IMR-90 (cell line): ENCODE measurements around the gene GTF2A1L. TPM values are rescaled to one million over a fixed set of nuclear protein-coding genes. Genes with fewer than 3 reads are reported as not detected.

ENCODE experiments used
- ATAC-seq: fragments of 200-7000 bp; cut with Tn5 transposase; 2 replicates; pipeline ENCODE4 v1.9.1; 2020; ENCODE audit warnings: low read depth, mild to moderate bottlenecking, moderate library complexity
- BruUV-seq: library from RNA; stranded (reverse); fragments of 400-500 nt; replicated peaks from 2 replicates; lab custom pipeline; 2021; lab: Mats Ljungman, UMichigan
- CTCF ChIA-PET: fragments of 300-600 bp; formaldehyde crosslinking; extraction: SDS; loops from one replicate; lab custom pipeline; 2021; ENCODE audit warnings: antibody characterized with exemption; lab: Yijun Ruan, JAX
- POLR2A ChIA-PET: fragments of 300-600 bp; sonication (Branson Sonifier 250); formaldehyde crosslinking; loops from one replicate; lab custom pipeline; 2022; ENCODE audit warnings: antibody characterized with exemption; ENCODE audit not compliant: unreplicated experiment; lab: Charles Lee
- DNase-seq: peaks from one replicate; pipeline ENCODE4 v3.0.0; 2013
- H2AFZ ChIP-seq: replicated peaks from 2 replicates; pipeline ENCODE3; 2013; ENCODE audit warnings: low read length, mild to moderate bottlenecking; ENCODE audit not compliant: poor library complexity
- H2AK5ac ChIP-seq: 2 replicates; pipeline ENCODE4 v1.6.1; 2013; ENCODE audit warnings: low read depth, low read length, inconsistent platforms
- H2AK9ac ChIP-seq: replicated peaks from 2 replicates; pipeline ENCODE3; 2013; ENCODE audit warnings: mild to moderate bottlenecking, low read depth, low read length, moderate library complexity; ENCODE audit not compliant: poor library complexity
- H2BK120ac ChIP-seq: 2 replicates; pipeline ENCODE4 v1.6.1; 2013; ENCODE audit warnings: low read depth, low read length, inconsistent platforms
- H2BK15ac ChIP-seq: 3 replicates; pipeline ENCODE4 v1.6.1; 2013; ENCODE audit warnings: low read depth, low read length, inconsistent platforms
- H2BK20ac ChIP-seq: 2 replicates; pipeline ENCODE4 v1.6.1; 2013; ENCODE audit warnings: low read depth, mild to moderate bottlenecking, inconsistent platforms, low read length, moderate library complexity
- H2BK5ac ChIP-seq: 2 replicates; pipeline ENCODE4 v1.6.1; 2013; ENCODE audit warnings: mild to moderate bottlenecking, low read depth, low read length, inconsistent platforms; ENCODE audit not compliant: poor library complexity, severe bottlenecking
- H3K14ac ChIP-seq: replicated peaks from 2 replicates; pipeline ENCODE4 v1.6.1; 2013; ENCODE audit warnings: low read depth, low read length, inconsistent platforms
- H3K18ac ChIP-seq: 2 replicates; pipeline ENCODE4 v1.6.1; 2013; ENCODE audit warnings: low read depth, low read length, control low read depth
- H3K23ac ChIP-seq: 2 replicates; pipeline ENCODE4 v1.6.1; 2013; ENCODE audit warnings: low read depth, low read length, inconsistent platforms
- H3K27ac ChIP-seq: 2 replicates; pipeline ENCODE4 v1.5.1; 2013; ENCODE audit warnings: mild to moderate bottlenecking, control low read depth, low read length; ENCODE audit not compliant: insufficient read depth
- H3K27me3 ChIP-seq: 2 replicates; pipeline ENCODE4 v1.6.1; 2013; ENCODE audit warnings: low read length; ENCODE audit not compliant: control insufficient read depth, insufficient read depth
- H3K36me3 ChIP-seq: 2 replicates; pipeline ENCODE4 v1.6.1; 2013; ENCODE audit warnings: low read length, mixed read lengths; ENCODE audit not compliant: control insufficient read depth, insufficient read depth
- H3K4ac ChIP-seq: 2 replicates; pipeline ENCODE4 v1.6.1; 2013; ENCODE audit warnings: low read depth, low read length, inconsistent platforms
- H3K4me1 ChIP-seq: 2 replicates; pipeline ENCODE4 v1.6.1; 2013; ENCODE audit warnings: low read length, mixed read lengths; ENCODE audit not compliant: control insufficient read depth, insufficient read depth
- H3K4me2 ChIP-seq: 2 replicates; pipeline ENCODE4 v1.6.1; 2013; ENCODE audit warnings: low read depth, mild to moderate bottlenecking, control low read depth, low read length, moderate library complexity
- H3K4me3 ChIP-seq: 2 replicates; pipeline ENCODE4 v1.5.1; 2013; ENCODE audit warnings: low read depth, mild to moderate bottlenecking, control low read depth, low read length, moderate library complexity; ENCODE audit not compliant: insufficient read depth
- H3K56ac ChIP-seq: 2 replicates; pipeline ENCODE4 v1.6.1; 2013; ENCODE audit warnings: low read length, inconsistent platforms; ENCODE audit not compliant: insufficient read depth; ENCODE audit errors: extremely low read depth
- H3K79me1 ChIP-seq, 2 experiments: 2 replicates each; pipeline ENCODE4 v1.6.1; 2013; ENCODE audit warnings: low read length in 2 of 2, inconsistent platforms in 1 of 2, low read depth in 1 of 2
- H3K9ac ChIP-seq: 2 replicates; pipeline ENCODE4 v1.6.1; 2013; ENCODE audit warnings: low read depth, low read length, control low read depth
- H3K9me1 ChIP-seq: 2 replicates; pipeline ENCODE4 v1.6.1; 2013; ENCODE audit warnings: low read length, inconsistent platforms; ENCODE audit not compliant: insufficient read depth
- H3K9me3 ChIP-seq: 2 replicates; pipeline ENCODE4 v1.6.1; 2013; ENCODE audit warnings: low read length; ENCODE audit not compliant: control insufficient read depth, insufficient read depth
- H4K20me1 ChIP-seq: 2 replicates; pipeline ENCODE4 v1.6.1; 2013; ENCODE audit warnings: low read length, inconsistent platforms; ENCODE audit not compliant: insufficient read depth
- H4K5ac ChIP-seq: 2 replicates; pipeline ENCODE4 v1.6.1; 2013; ENCODE audit warnings: mild to moderate bottlenecking, low read depth, low read length, control low read depth
- H4K8ac ChIP-seq, 2 experiments: 2 replicates each; pipeline ENCODE4 v1.6.1; 2013; ENCODE audit warnings: low read depth in 2 of 2, low read length in 2 of 2, control low read depth in 1 of 2, inconsistent platforms in 1 of 2
- H4K91ac ChIP-seq: 2 replicates; pipeline ENCODE4 v1.6.1; 2013; ENCODE audit warnings: low read depth, low read length, inconsistent platforms; ENCODE audit not compliant: insufficient read depth
- BHLHE40 ChIP-seq: fragments of 150-350 bp; IDR thresholded peaks from 2 replicates; pipeline ENCODE4 v1.6.1; 2016; ENCODE audit warnings: mild to moderate bottlenecking, low read depth, low read length
- CEBPB ChIP-seq: IDR thresholded peaks from 2 replicates; pipeline ENCODE4 v1.6.1; 2012; ENCODE audit warnings: low read depth, low read length, improper control_type of control experiment
- CHD1 ChIP-seq: IDR thresholded peaks from 2 replicates; pipeline ENCODE4 v1.6.1; 2012; ENCODE audit warnings: low read depth, low read length, improper control_type of control experiment
- CTCF ChIP-seq: conservative IDR thresholded peaks from 2 replicates; pipeline ENCODE4 v1.5.1; 2012; ENCODE audit warnings: mild to moderate bottlenecking, low read depth, low read length, improper control_type of control experiment
- ELK1 ChIP-seq: fragments of 150-350 bp; IDR thresholded peaks from 2 replicates; pipeline ENCODE4 v1.6.1; 2016; ENCODE audit warnings: low read depth, mild to moderate bottlenecking, low read length, moderate library complexity, borderline replicate concordance
- FOS ChIP-seq: fragments of 150-350 bp; IDR thresholded peaks from 2 replicates; pipeline ENCODE4 v1.6.1; 2016; ENCODE audit warnings: low read depth, low read length
- MAFK ChIP-seq: IDR thresholded peaks from 2 replicates; pipeline ENCODE4 v1.6.1; 2012; ENCODE audit warnings: low read depth, low read length, improper control_type of control experiment
- MAZ ChIP-seq: IDR thresholded peaks from 2 replicates; pipeline ENCODE4 v1.6.1; 2012; ENCODE audit warnings: low read depth, mild to moderate bottlenecking, low read length, improper control_type of control experiment, moderate library complexity, borderline replicate concordance
- MXI1 ChIP-seq: IDR thresholded peaks from 2 replicates; pipeline ENCODE4 v1.6.1; 2012; ENCODE audit warnings: low read depth, mild to moderate bottlenecking, low read length, moderate library complexity, borderline replicate concordance
- NFE2L2 ChIP-seq: fragments of 150-350 bp; IDR thresholded peaks from 2 replicates; pipeline ENCODE4 v1.6.1; 2016; ENCODE audit warnings: low read depth, mild to moderate bottlenecking, low read length
- POLR2A ChIP-seq: IDR thresholded peaks from 2 replicates; pipeline ENCODE4 v1.6.1; 2012; ENCODE audit warnings: mild to moderate bottlenecking, low read depth, low read length
- RAD21 ChIP-seq: IDR thresholded peaks from 2 replicates; pipeline ENCODE4 v1.6.1; 2012; ENCODE audit warnings: low read length, improper control_type of control experiment
- RCOR1 ChIP-seq: IDR thresholded peaks from 2 replicates; pipeline ENCODE4 v1.6.1; 2012; ENCODE audit warnings: mild to moderate bottlenecking, low read length, improper control_type of control experiment; ENCODE audit not compliant: insufficient replicate concordance
- RFX5 ChIP-seq: IDR thresholded peaks from 2 replicates; pipeline ENCODE4 v1.8.0; 2012; ENCODE audit warnings: low read depth, mild to moderate bottlenecking, low read length, moderate library complexity
- SMC3 ChIP-seq: fragments of 150-350 bp; IDR thresholded peaks from 2 replicates; pipeline ENCODE4 v1.6.1; 2016; ENCODE audit warnings: low read depth, mild to moderate bottlenecking, antibody characterized with exemption, low read length, moderate library complexity
- USF2 ChIP-seq: fragments of 150-350 bp; IDR thresholded peaks from 2 replicates; pipeline ENCODE4 v1.6.1; 2017; ENCODE audit warnings: mild to moderate bottlenecking, antibody characterized with exemption, low read length, low read depth
- WGBS, 2 experiments: methylation state at CpG; one replicate each; pipeline versions ENCODE4 v1.1.5 to v1.1.7; 2013; ENCODE audit warnings: missing lambda C conversion rate in 2 of 2; ENCODE audit not compliant: insufficient read length in 1 of 2; ENCODE audit errors: extremely low coverage in 2 of 2; 5-methylcytosine and 5-hydroxymethylcytosine counted together
- dilution Hi-C: fragments of 300-500 bp; cut with HindIII; formaldehyde crosslinking; loops from one replicate; pipeline ENCODE4 v1.14.3; 2018; ENCODE audit warnings: low sequenced_read_pairs; ENCODE audit not compliant: unreplicated experiment
- in situ Hi-C: fragments of 300-500 bp; cut with MboI; formaldehyde crosslinking; loops from 3 replicates; pipeline ENCODE4 v1.14.3; 2019; ENCODE audit warnings: low sequenced_read_pairs, inconsistent platforms, mixed read lengths
- intact Hi-C: fragments of 100-400 bp; cut with micrococcal nuclease; formaldehyde crosslinking; loops from 2 replicates; pipeline ENCODE4 v1.10.0; 2022
- polyA plus RNA-seq, 3 experiments: library from polyadenylated mRNA; depleted of rRNA; stranded (reverse); fragments of >200 nt; gene quantifications; 2 replicates each; pipeline ENCODE4 v1.2.3, GENCODE V29; 2012; ENCODE audit warnings: low replicate concordance in 1 of 3
- total RNA-seq: library from RNA; depleted of rRNA; stranded (reverse); fragments of >200 nt; gene quantifications from 2 replicates; pipeline ENCODE4 v1.2.3, GENCODE V29; 2012

The GTF2A1L gene
- total and polyA plus RNA-seq, 2 of the 4 experiments (the other 2 are of a cell fraction) = not detected

- peaks cover 4% of the 10 kb centered on the region; the same call in 1 of the 2 replicates for H3K36me3 ChIP-seq
- H3K9me1 ChIP-seq = no peaks in the 10 kb centered on the region
- no peak overlapping the region for H2AK5ac ChIP-seq
- no peak overlapping the region for H3K4me2 ChIP-seq
- H3K9me3 ChIP-seq = no peaks in the 10 kb centered on the region
- H2BK20ac ChIP-seq = no peak overlapping the region
- no peak overlapping the region for H3K4me3 ChIP-seq
- no peaks in the 10 kb centered on the region for H3K27me3 ChIP-seq
- BruUV-seq = no TSS peak
- H3K23ac ChIP-seq = no peak overlapping the region
- H3K9ac ChIP-seq = no peak overlapping the region
- dilution Hi-C loops (no loop called here), in situ Hi-C loops (loop anchor here (10.0 kb wide), 1 partner anchor 123 kb away; no protein-coding TSS in a partner anchor), intact Hi-C loops (loop anchor here (5.0 kb wide), 1 partner anchor 55 kb away; the partner anchor contains the start of gene STON1)
- no peak overlapping the region for H2BK15ac ChIP-seq
- no peak overlapping the region for H2BK5ac ChIP-seq
- POLR2A ChIA-PET = no interaction called here
- no peak overlapping the region for H3K27ac ChIP-seq
- no peak overlapping the region for H3K14ac ChIP-seq
- H3K4me1 ChIP-seq = peaks cover 2% of the 10 kb centered on the region
- DNase-seq (no peak), ATAC-seq (no peak)
- H4K91ac ChIP-seq = no peak overlapping the region
- no peaks in the 10 kb centered on the region; a peak in 1 of 4 replicates for H3K79me1 ChIP-seq
- CTCF ChIA-PET = interaction anchor here (1.0 to 2.0 kb wide), 3 partner anchors 9 to 117 kb away, joined by 3 to 8 read pairs (median 5); no protein-coding TSS in a partner anchor
- no peak overlapping the region for H3K4ac ChIP-seq
- no peak overlapping the region for H3K18ac ChIP-seq
- no peak overlapping the region for H2AFZ ChIP-seq
- no peak overlapping the region for H2AK9ac ChIP-seq
- no peak overlapping the region for H4K8ac ChIP-seq
- H4K20me1 ChIP-seq = no peaks in the 10 kb centered on the region
- TF ChIP-seq CTCF (no peak), CEBPB (no peak), MXI1 (no peak), POLR2A (no peak), CHD1 (no peak), ELK1 (no peak), RAD21 (no peak), FOS (no peak), BHLHE40 (no peak), SMC3 (no peak), RCOR1 (no peak), NFE2L2 (no peak), MAFK (no peak), MAZ (no peak), RFX5 (no peak), USF2 (no peak)
- no peak overlapping the region for H3K56ac ChIP-seq
- 89% methylated on average over 3 of the region's 5 CpGs; no CpG with 5 or more reads in 1 of the 2 experiments for WGBS, 2 experiments
- no peak overlapping the region for H2BK120ac ChIP-seq
- H4K5ac ChIP-seq = no peak overlapping the region
Measured at GRCh38 chr2:48587560-48587959, 30.1 kb upstream of the GTF2A1L start.
